Gastrocnemius medialis (tissue), 4 donors: ENCODE data around the gene CPLX3. TPM values are rescaled to one million over a fixed set of nuclear protein-coding genes. Genes with fewer than 3 reads are reported as not detected.

ENCODE experiments used
- ATAC-seq, 2 donors: fragments of 150-250 bp; one replicate each; pipeline ENCODE4 v1.9.1; 2016
- DNase-seq, 2 donors: peaks; one replicate each; pipeline ENCODE4 v3.0.0-alpha.2; 2019
- H3K27ac ChIP-seq, 4 donors: fragments of 200-600 bp; sonication (generic); 1 replicate in 1 of 4; 2 replicates in 3 of 4; pipeline ENCODE4 v1.5.1; 2016 to 2018; ENCODE audit warnings: mild to moderate bottlenecking in 2 of 4, moderate library complexity in 1 of 4
- H3K27me3 ChIP-seq, 3 donors: fragments of 200-600 bp; sonication (generic) in 2 of 3; 1 replicate in 1 of 3; 2 replicates in 2 of 3; pipeline versions ENCODE4 v1.5.1 to v1.6.0; 2016 to 2019; ENCODE audit warnings: mild to moderate bottlenecking in 1 of 3, moderate library complexity in 1 of 3
- H3K36me3 ChIP-seq, 2 donors: fragments of 200-600 bp; sonication (generic) in 1 of 2; one replicate each; pipeline ENCODE4 v1.5.1; 2017 to 2018
- H3K4me1 ChIP-seq, 2 donors: fragments of 200-600 bp; sonication (generic) in 1 of 2; one replicate each; pipeline ENCODE4 v1.5.1; 2016 to 2017; ENCODE audit warnings: mild to moderate bottlenecking in 2 of 2
- H3K4me3 ChIP-seq, 4 donors: fragments of 200-600 bp; sonication (generic) in 3 of 4; 1 replicate in 1 of 4; 2 replicates in 3 of 4; pipeline ENCODE4 v1.5.1; 2016 to 2019; ENCODE audit warnings: mild to moderate bottlenecking in 2 of 4
- H3K9me3 ChIP-seq, 3 donors: fragments of 200-600 bp; sonication (generic) in 2 of 3; 1 replicate in 1 of 3; 2 replicates in 2 of 3; pipeline ENCODE4 v1.5.1; 2016 to 2019
- CTCF ChIP-seq, 5 experiments: fragments of 450-650 bp in 3 of 5; fragments of 200-600 bp in 2 of 5; sonication (generic) in 2 of 5; IDR thresholded peaks in 4 of 5; conservative IDR thresholded peaks in 1 of 5; 1 replicate in 4 of 5; 2 replicates in 1 of 5; pipeline ENCODE4 v1.5.1; 2016 to 2019; ENCODE audit warnings: antibody characterized with exemption in 5 of 5, mild to moderate bottlenecking in 3 of 5, moderate library complexity in 3 of 5
- POLR2A ChIP-seq, 2 donors: fragments of 450-650 bp; IDR thresholded peaks; one replicate each; pipeline ENCODE4 v1.6.1; 2017; ENCODE audit warnings: antibody characterized with exemption in 2 of 2, mild to moderate bottlenecking in 2 of 2, moderate library complexity in 2 of 2
- in situ Hi-C, 4 donors: fragments of 200-750 bp; cut with MboI; loops; one replicate each; pipeline versions ENCODE4 v1.15.0 to v1.8.0; 2017; ENCODE audit warnings: low sequenced_read_pairs in 4 of 4
- intact Hi-C: fragments of 100-400 bp; cut with DNase I; formaldehyde crosslinking; loops from one replicate; pipeline ENCODE4 v1.15.1; 2023; ENCODE audit warnings: low total_unique reads
- total RNA-seq, 4 donors: library from RNA; depleted of rRNA; stranded (reverse); fragments of >200 nt; gene quantifications; one replicate each; pipeline versions ENCODE4 v1.1.0 to v1.2.3, GENCODE V29; 2016

Gene CPLX3
- total RNA-seq, 4 donors from 2014 or later: not detected

DNA sequence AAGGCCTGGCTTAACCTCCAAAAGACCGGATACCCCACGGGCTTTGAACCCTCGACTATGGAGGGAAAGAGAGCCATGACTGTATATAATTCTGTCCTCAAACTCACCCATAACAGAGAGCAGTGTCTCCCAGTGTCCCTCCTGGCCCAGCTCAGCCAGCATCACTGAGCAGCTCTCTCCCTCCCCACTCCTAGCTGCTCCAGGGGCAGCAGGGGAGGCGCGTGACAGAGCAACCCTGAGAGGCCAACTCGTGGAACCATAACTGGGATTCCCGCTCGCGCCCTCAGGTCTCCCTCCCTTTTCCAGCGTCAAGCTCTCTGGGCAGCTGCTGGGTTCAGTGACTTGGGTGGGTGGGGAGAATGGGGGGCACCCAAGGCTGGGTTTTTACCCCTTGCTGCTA is 561 bp upstream of the CPLX3 start:
- in situ Hi-C loops (no loop called here), intact Hi-C loops (no loop called here)
- ATAC-seq (no peak), DNase-seq (no peak)
- H3K9me3 ChIP-seq: no peaks in the 10 kb centered on the region
- no peaks in the 10 kb centered on the region for H3K36me3 ChIP-seq
- peaks cover 6 to 13% (median 7%) of the 10 kb centered on the region in 3 donors for H3K27me3 ChIP-seq
- H3K4me3 ChIP-seq: no peak overlapping the region
- peaks cover 0 to 2% of the 10 kb centered on the region in 2 donors for H3K4me1 ChIP-seq
- TF ChIP-seq CTCF (IDR thresholded peaks at IDR 0.05 in 4 of 5, conservative IDR thresholded peaks at IDR 0.05 in 1 of 5) (no peak), POLR2A (IDR thresholded peaks at IDR 0.05) (no peak)
- no peak overlapping the region for H3K27ac ChIP-seq

GRCh38 chr15:74826921-74827320 is 494 bp downstream of the CPLX3 start:
- H3K36me3 ChIP-seq: no peaks in the 10 kb centered on the region
- ATAC-seq (no peak), DNase-seq (no peak)
- no peak for TF ChIP-seq CTCF (IDR thresholded peaks at IDR 0.05 in 4 of 5, conservative IDR thresholded peaks at IDR 0.05 in 1 of 5)
- TF ChIP-seq POLR2A (IDR thresholded peaks at IDR 0.05): no peak
- H3K9me3 ChIP-seq: no peaks in the 10 kb centered on the region
- H3K4me1 ChIP-seq: peaks cover 9 to 12% of the 10 kb centered on the region in 2 donors
- in situ Hi-C loops: no loop called here
- peaks cover 6 to 13% (median 7%) of the 10 kb centered on the region in 3 donors for H3K27me3 ChIP-seq
- no peak overlapping the region for H3K4me3 ChIP-seq
- intact Hi-C loops: no loop called here
- no peak overlapping the region for H3K27ac ChIP-seq

GRCh38 chr15:74827614-74828013 is 1.2 kb downstream of the CPLX3 start:
- DNase-seq (no peak), ATAC-seq (no peak)
- in situ Hi-C loops: no loop called here
- intact Hi-C loops: no loop called here
- Histone ChIP-seq H3K9me3 (no peaks in the 10 kb centered on the region), H3K27ac (no peak overlapping the region), H3K27me3 (peaks cover 6 to 13% (median 7%) of the 10 kb centered on the region in 3 donors), H3K36me3 (no peaks in the 10 kb centered on the region), H3K4me1 (peaks cover 16 to 19% of the 10 kb centered on the region in 2 donors), H3K4me3 (no peak overlapping the region)
- TF ChIP-seq CTCF (IDR thresholded peaks at IDR 0.05 in 4 of 5, conservative IDR thresholded peaks at IDR 0.05 in 1 of 5): no peak
- no peak for TF ChIP-seq POLR2A (IDR thresholded peaks at IDR 0.05)

DNA sequence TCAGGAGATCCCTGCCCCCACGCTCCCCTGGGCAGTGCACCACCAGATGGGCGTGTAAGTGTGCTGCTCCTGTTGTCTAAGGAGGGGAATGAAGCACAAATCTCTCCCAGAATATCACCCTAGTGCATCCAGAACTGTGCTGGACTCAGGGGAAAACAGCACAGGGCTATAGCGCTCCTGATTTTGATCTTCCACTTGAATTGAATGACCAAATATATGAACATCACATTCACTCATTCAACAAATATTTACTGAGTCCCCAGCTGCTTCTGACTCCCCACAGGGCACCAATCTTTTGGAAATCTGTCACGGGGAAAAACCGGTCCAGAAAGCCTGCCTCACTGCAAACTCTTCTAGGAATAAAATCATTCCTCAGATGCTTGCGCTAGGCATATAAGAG is 2.4 kb downstream of the CPLX3 start:
- Histone ChIP-seq H3K9me3 (no peaks in the 10 kb centered on the region), H3K36me3 (no peaks in the 10 kb centered on the region), H3K27ac (no peak overlapping the region), H3K4me1 (peaks cover 16 to 19% of the 10 kb centered on the region in 2 donors), H3K4me3 (no peak overlapping the region), H3K27me3 (peaks cover 6 to 13% (median 7%) of the 10 kb centered on the region in 3 donors)
- no peak for DNase-seq
- intact Hi-C loops (no loop called here), in situ Hi-C loops (no loop called here)
- TF ChIP-seq POLR2A (IDR thresholded peaks at IDR 0.05): no peak
- TF ChIP-seq CTCF (IDR thresholded peaks at IDR 0.05 in 4 of 5, conservative IDR thresholded peaks at IDR 0.05 in 1 of 5): no peak
- no peak for ATAC-seq

- no peak for ATAC-seq
- TF ChIP-seq CTCF (IDR thresholded peaks at IDR 0.05 in 4 of 5, conservative IDR thresholded peaks at IDR 0.05 in 1 of 5) (no peak), POLR2A (IDR thresholded peaks at IDR 0.05) (no peak)
- DNase-seq: no peak
These were observed 3.1 kb downstream of the CPLX3 start for GRCh38 chr15:74829486-74829885.

More at GRCh38 chr15:74829486-74829885, 3.1 kb downstream of the CPLX3 start:
- peaks cover 16 to 19% of the 10 kb centered on the region in 2 donors for H3K4me1 ChIP-seq
- intact Hi-C loops: no loop called here
- H3K36me3 ChIP-seq: no peaks in the 10 kb centered on the region
- no peak overlapping the region for H3K4me3 ChIP-seq
- H3K27ac ChIP-seq: no peak overlapping the region
- peaks cover 6 to 13% (median 7%) of the 10 kb centered on the region in 3 donors for H3K27me3 ChIP-seq
- no peaks in the 10 kb centered on the region for H3K9me3 ChIP-seq
- in situ Hi-C loops: no loop called here
